Trophoblast cell (in vitro differentiated cells and primary cell): ENCODE measurements around the gene DRC7.
A peak's percentile ranks its signal among the peaks of the same experiment; 100 is the strongest.

ENCODE experiments used
- DNase-seq, 2 donors: peaks; one replicate each; pipeline ENCODE4 v3.0.0-alpha.2; 2016
- H2AFZ ChIP-seq: 2 replicates; pipeline ENCODE4 v1.6.1; 2013; ENCODE audit warnings: low read length, moderate library complexity, mild to moderate bottlenecking; ENCODE audit not compliant: insufficient read depth, poor library complexity
- H2AK5ac ChIP-seq: 2 replicates; pipeline ENCODE4 v1.6.1; 2013; ENCODE audit warnings: mild to moderate bottlenecking, low read length
- H2BK120ac ChIP-seq: 2 replicates; pipeline ENCODE4 v1.6.1; 2013; ENCODE audit warnings: low read length, mild to moderate bottlenecking, moderate library complexity; ENCODE audit not compliant: insufficient read depth, poor library complexity
- H2BK12ac ChIP-seq: 2 replicates; pipeline ENCODE4 v1.6.1; 2013; ENCODE audit warnings: mild to moderate bottlenecking, low read length, moderate library complexity
- H2BK5ac ChIP-seq: 2 replicates; pipeline ENCODE4 v1.6.1; 2013; ENCODE audit warnings: low read length, low read depth, moderate library complexity, mild to moderate bottlenecking; ENCODE audit not compliant: poor library complexity
- H3K14ac ChIP-seq: 2 replicates; pipeline ENCODE4 v1.6.1; 2013; ENCODE audit warnings: mild to moderate bottlenecking, low read length
- H3K18ac ChIP-seq: 2 replicates; pipeline ENCODE4 v1.6.1; 2013; ENCODE audit warnings: mild to moderate bottlenecking, low read length
- H3K23ac ChIP-seq: 2 replicates; pipeline ENCODE4 v1.6.1; 2013; ENCODE audit warnings: low read length
- H3K27ac ChIP-seq: 2 replicates; pipeline ENCODE4 v1.5.1; 2013; ENCODE audit warnings: low read depth, mild to moderate bottlenecking, inconsistent platforms, low read length, moderate library complexity
- H3K27me3 ChIP-seq: 2 replicates; pipeline ENCODE4 v1.6.1; 2013; ENCODE audit warnings: inconsistent platforms, mild to moderate bottlenecking, low read length, moderate library complexity; ENCODE audit not compliant: insufficient read depth
- H3K36me3 ChIP-seq, 2 experiments: 1 replicate in 1 of 2; 2 replicates in 1 of 2; pipeline ENCODE4 v1.6.1; 2013; ENCODE audit warnings: low read length in 2 of 2, mild to moderate bottlenecking in 2 of 2, moderate library complexity in 1 of 2; ENCODE audit not compliant: insufficient read depth in 2 of 2, control insufficient read depth in 1 of 2
- H3K4ac ChIP-seq: 2 replicates; pipeline ENCODE4 v1.6.1; 2013; ENCODE audit warnings: low read depth, mild to moderate bottlenecking, low read length, moderate library complexity
- H3K4me1 ChIP-seq, 2 experiments: 1 replicate in 1 of 2; 2 replicates in 1 of 2; pipeline ENCODE4 v1.6.1; 2013; ENCODE audit warnings: low read length in 2 of 2, mild to moderate bottlenecking in 2 of 2, moderate library complexity in 1 of 2; ENCODE audit not compliant: insufficient read depth in 2 of 2, control insufficient read depth in 1 of 2
- H3K4me2 ChIP-seq: 2 replicates; pipeline ENCODE4 v1.6.1; 2013; ENCODE audit warnings: inconsistent platforms, mild to moderate bottlenecking, low read length, moderate library complexity
- H3K4me3 ChIP-seq: 2 replicates; pipeline ENCODE4 v1.5.1; 2013; ENCODE audit warnings: mild to moderate bottlenecking, low read depth, low read length, inconsistent platforms
- H3K79me1 ChIP-seq: one replicate; pipeline ENCODE4 v1.6.1; 2013; ENCODE audit warnings: low read length
- H3K79me2 ChIP-seq: 2 replicates; pipeline ENCODE4 v1.6.1; 2013; ENCODE audit warnings: low read length, mild to moderate bottlenecking; ENCODE audit not compliant: control insufficient read depth, insufficient read depth, poor library complexity
- H3K9ac ChIP-seq: 2 replicates; pipeline ENCODE4 v1.6.1; 2013; ENCODE audit warnings: mild to moderate bottlenecking, low read length
- H3K9me3 ChIP-seq: 2 replicates; pipeline ENCODE4 v1.6.1; 2013; ENCODE audit warnings: low read depth, mild to moderate bottlenecking, control low read depth, inconsistent platforms, low read length; ENCODE audit not compliant: insufficient read depth
- H4K12ac ChIP-seq: 2 replicates; pipeline ENCODE4 v1.6.1; 2013; ENCODE audit warnings: low read depth, mild to moderate bottlenecking, low read length, moderate library complexity
- H4K8ac ChIP-seq: 2 replicates; pipeline ENCODE4 v1.6.1; 2013; ENCODE audit warnings: low read depth, mild to moderate bottlenecking, low read length, moderate library complexity
- H4K91ac ChIP-seq: one replicate; pipeline ENCODE4 v1.6.1; 2013; ENCODE audit warnings: low read depth, mild to moderate bottlenecking, low read length, moderate library complexity
- WGBS: extraction: QIAGEN DNeasy Blood & Tissue Kit; methylation state at CpG from one replicate; pipeline ENCODE4 v1.1.7; 2013; ENCODE audit warnings: missing lambda C conversion rate; ENCODE audit not compliant: insufficient read length, insufficient coverage; ENCODE audit errors: extremely low coverage; 5-methylcytosine and 5-hydroxymethylcytosine counted together

The DRC7 gene

GRCh38 chr16:57653936-57654335 is 40.7 kb upstream of the DRC7 start:
- Histone ChIP-seq H3K4me1 (no peaks in the 10 kb centered on the region), H3K9ac (no peak overlapping the region), H3K79me1 (no peaks in the 10 kb centered on the region), H4K8ac (no peak overlapping the region), H2BK120ac (no peak overlapping the region), H2AFZ (no peak overlapping the region), H2AK5ac (no peak overlapping the region), H3K14ac (no peak overlapping the region), H4K12ac (no peak overlapping the region), H3K4me3 (no peak overlapping the region), H2BK12ac (no peak overlapping the region), H3K23ac (no peak overlapping the region), H2BK5ac (no peak overlapping the region), H3K4ac (no peak overlapping the region), H3K36me3 (peaks cover 62 to 66% of the 10 kb centered on the region in 2 experiments), H3K79me2 (no peaks in the 10 kb centered on the region), H3K9me3 (no peaks in the 10 kb centered on the region), H3K27me3 (no peaks in the 10 kb centered on the region), H3K27ac (no peak overlapping the region), H3K4me2 (no peak overlapping the region), H4K91ac (no peak overlapping the region), H3K18ac (no peak overlapping the region)
- no CpG with 5 or more reads among the region's 16 CpGs for WGBS
- DNase-seq = peak; percentile 72 to 78

DNA sequence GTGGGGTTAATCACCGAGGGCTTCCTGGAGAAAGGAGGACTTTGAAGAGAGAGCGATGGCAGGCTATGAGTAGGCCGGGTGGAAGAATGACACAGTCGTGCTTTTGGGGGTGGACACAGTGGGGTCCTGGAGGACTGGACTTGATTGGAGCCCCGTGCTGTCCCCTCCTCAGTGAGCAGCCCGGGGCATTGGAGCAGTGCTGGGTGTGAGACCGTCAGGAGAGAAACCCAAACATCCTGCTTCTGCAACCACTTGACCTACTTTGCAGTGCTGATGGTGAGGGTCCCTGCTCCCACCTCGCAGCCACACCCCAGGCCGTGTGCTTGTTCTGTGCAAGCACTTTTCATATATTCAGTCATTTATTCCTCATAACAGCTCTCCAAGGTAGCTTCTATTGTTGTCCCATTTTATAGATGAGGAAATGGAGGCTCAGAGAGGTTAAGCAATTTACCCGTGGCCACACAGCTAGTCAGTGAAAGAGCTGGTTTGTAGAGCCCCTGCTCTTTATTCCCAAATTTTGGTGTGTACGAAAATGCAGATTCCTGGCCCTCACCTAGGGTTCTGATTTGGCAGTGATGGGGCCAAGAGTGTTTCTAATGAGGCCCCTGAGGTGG is 38.2 kb upstream of the DRC7 start:
- Histone ChIP-seq H2BK12ac (no peak overlapping the region), H3K4me3 (no peak overlapping the region), H3K4me2 (no peak overlapping the region), H3K4ac (no peak overlapping the region), H3K27ac (no peak overlapping the region), H3K79me2 (no peaks in the 10 kb centered on the region), H2AK5ac (no peak overlapping the region), H2BK120ac (no peak overlapping the region), H3K9me3 (no peaks in the 10 kb centered on the region), H3K23ac (no peak overlapping the region), H2AFZ (no peak overlapping the region), H3K14ac (no peak overlapping the region), H3K9ac (no peak overlapping the region), H4K12ac (no peak overlapping the region), H2BK5ac (no peak overlapping the region), H4K8ac (no peak overlapping the region), H3K36me3 (peaks cover 74 to 78% of the 10 kb centered on the region in 2 experiments), H3K27me3 (no peaks in the 10 kb centered on the region), H3K79me1 (no peaks in the 10 kb centered on the region), H3K4me1 (no peaks in the 10 kb centered on the region), H3K18ac (no peak overlapping the region), H4K91ac (no peak overlapping the region)
- no CpG with 5 or more reads among the region's 11 CpGs for WGBS
- DNase-seq = no peak

DNA sequence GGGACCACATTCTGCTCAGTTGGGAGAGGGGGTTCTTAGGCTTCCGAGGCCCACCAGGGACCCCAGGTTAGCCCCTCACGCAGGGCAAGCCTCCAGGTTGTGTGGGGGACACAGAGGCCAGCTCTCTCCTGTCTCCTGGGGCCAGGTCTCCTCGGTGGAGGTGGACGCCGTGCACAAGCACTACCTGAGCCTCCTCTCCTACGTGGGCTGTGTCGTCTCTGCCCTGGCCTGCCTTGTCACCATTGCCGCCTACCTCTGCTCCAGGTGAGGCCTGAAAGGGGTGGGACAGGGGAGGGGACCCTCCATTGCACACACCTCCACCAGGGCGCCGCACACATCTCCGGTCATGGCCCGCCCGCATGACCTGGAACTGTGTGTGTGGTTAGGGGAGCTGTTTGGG is 37.4 kb upstream of the DRC7 start:
- Histone ChIP-seq H3K4me2 (no peak overlapping the region), H3K9me3 (no peaks in the 10 kb centered on the region), H3K27me3 (no peaks in the 10 kb centered on the region), H2BK5ac (no peak overlapping the region), H2AFZ (no peak overlapping the region), H4K8ac (no peak overlapping the region), H3K14ac (no peak overlapping the region), H3K36me3 (peaks cover 75 to 80% of the 10 kb centered on the region in 2 experiments), H4K91ac (no peak overlapping the region), H3K9ac (no peak overlapping the region), H3K4ac (no peak overlapping the region), H3K79me2 (no peaks in the 10 kb centered on the region), H2AK5ac (no peak overlapping the region), H2BK120ac (no peak overlapping the region), H2BK12ac (no peak overlapping the region), H3K79me1 (no peaks in the 10 kb centered on the region), H3K23ac (no peak overlapping the region), H3K4me3 (no peak overlapping the region), H4K12ac (no peak overlapping the region), H3K18ac (no peak overlapping the region), H3K4me1 (no peaks in the 10 kb centered on the region), H3K27ac (no peak overlapping the region)
- no CpG with 5 or more reads among the region's 13 CpGs for WGBS
- no peak for DNase-seq

DNA sequence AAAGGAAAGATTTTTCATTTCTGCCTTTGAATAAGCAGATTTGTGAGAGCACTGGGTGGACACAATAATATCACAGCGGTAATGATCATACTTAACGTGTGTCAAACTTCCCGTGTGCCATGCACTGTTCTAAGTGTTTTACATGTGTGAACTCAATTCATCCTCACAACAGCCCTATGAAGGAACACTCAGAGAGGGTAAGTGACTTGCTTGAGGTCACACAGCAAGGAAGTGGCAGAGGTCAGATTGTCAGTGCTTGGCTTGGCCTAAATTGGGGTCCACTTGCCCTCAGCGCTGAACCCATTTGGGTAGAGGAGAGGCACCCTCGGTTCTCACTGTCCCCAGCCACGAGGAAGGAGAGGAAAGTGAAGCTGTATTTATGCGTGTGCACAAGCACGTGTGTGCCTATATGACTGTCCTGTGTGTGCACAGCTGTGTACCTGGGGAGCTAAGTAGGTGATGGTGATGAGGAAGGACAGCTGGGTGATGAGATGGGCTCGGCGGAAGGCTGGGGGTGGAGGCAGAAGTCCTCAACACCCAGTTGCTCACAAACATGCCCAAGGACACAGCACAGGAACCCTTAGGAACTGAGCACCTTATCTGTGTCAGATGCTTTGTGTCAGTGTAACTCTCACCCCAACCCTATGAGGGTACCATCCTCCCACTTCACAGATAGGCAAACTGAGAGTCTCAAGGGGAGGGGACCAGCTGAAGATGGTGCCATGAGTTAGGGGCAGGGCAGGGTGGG is 36.3 kb upstream of the DRC7 start:
- WGBS = no CpG with 5 or more reads among the region's 10 CpGs
- DNase-seq = no peak
- no peak overlapping the region for H4K8ac ChIP-seq

More for the DNA sequence above, 36.3 kb upstream of the DRC7 start:
- Histone ChIP-seq H3K79me2 (no peaks in the 10 kb centered on the region), H3K23ac (no peak overlapping the region), H3K27me3 (no peaks in the 10 kb centered on the region), H2BK5ac (no peak overlapping the region), H3K79me1 (no peaks in the 10 kb centered on the region), H2AFZ (no peak overlapping the region), H2BK12ac (no peak overlapping the region), H3K4me3 (no peak overlapping the region), H3K4ac (no peak overlapping the region), H3K9ac (no peak overlapping the region), H2AK5ac (no peak overlapping the region), H4K91ac (no peak overlapping the region), H3K4me1 (no peaks in the 10 kb centered on the region), H3K4me2 (no peak overlapping the region), H2BK120ac (no peak overlapping the region), H3K36me3 (peaks cover 75 to 80% of the 10 kb centered on the region in 2 experiments), H4K12ac (no peak overlapping the region), H3K14ac (no peak overlapping the region), H3K18ac (no peak overlapping the region), H3K27ac (no peak overlapping the region), H3K9me3 (no peaks in the 10 kb centered on the region)
